MM.1S (cell line): ENCODE results near the gene THRAP3.

ENCODE experiments used
- CTCF ChIP-seq: fragments of 300-600 bp; sonication (generic); IDR thresholded peaks from 2 replicates; pipeline ENCODE4 v1.5.1; 2016; ENCODE audit warnings: antibody characterized with exemption, low read length, mixed read lengths
- EZH2 ChIP-seq: fragments of 300-600 bp; sonication (generic); optimal IDR thresholded peaks from 2 replicates; pipeline ENCODE3; 2017; ENCODE audit warnings: low read depth, mild to moderate bottlenecking, antibody characterized with exemption, low read length, mixed read lengths
- EZH2phosphoT487 ChIP-seq: fragments of 300-600 bp; sonication (generic); IDR thresholded peaks from 2 replicates; pipeline ENCODE4 v1.6.1; 2018; ENCODE audit warnings: antibody characterized with exemption, low read length

GRCh38 chr1:36320291-36320761 is 96.1 kb downstream of the THRAP3 start:
- TF ChIP-seq CTCF (no peak), EZH2phosphoT487 (no peak), EZH2 (no peak)
